Esophagus (tissue), 2 donors: ENCODE measurements around the gene SLC4A8. TPM values are rescaled to one million over a fixed set of nuclear protein-coding genes. Genes with fewer than 3 reads are reported as not detected.

Experiments used
- H3K27ac ChIP-seq, 2 donors: one replicate each; pipeline ENCODE4 v1.5.1; 2013; ENCODE audit warnings: low read depth in 2 of 2, mild to moderate bottlenecking in 2 of 2, inconsistent platforms in 1 of 2, low read length in 1 of 2, moderate library complexity in 1 of 2
- H3K27me3 ChIP-seq, 2 donors: one replicate each; pipeline ENCODE4 v1.6.1; 2013; ENCODE audit warnings: low read length in 2 of 2, control low read depth in 1 of 2, mild to moderate bottlenecking in 1 of 2; ENCODE audit not compliant: insufficient read depth in 2 of 2, control insufficient read depth in 1 of 2
- H3K36me3 ChIP-seq, 2 donors: one replicate each; pipeline ENCODE4 v1.6.1; 2013; ENCODE audit warnings: low read length in 1 of 2; ENCODE audit not compliant: control insufficient read depth in 2 of 2, insufficient read depth in 2 of 2
- H3K4me1 ChIP-seq, 2 donors: one replicate each; pipeline ENCODE4 v1.6.1; 2013; ENCODE audit warnings: low read length in 1 of 2; ENCODE audit not compliant: control insufficient read depth in 2 of 2, insufficient read depth in 2 of 2
- H3K4me3 ChIP-seq, 2 donors: one replicate each; pipeline ENCODE4 v1.5.1; 2013; ENCODE audit warnings: low read length in 2 of 2, mild to moderate bottlenecking in 2 of 2, low read depth in 1 of 2, moderate library complexity in 1 of 2
- H3K9me3 ChIP-seq, 2 donors: one replicate each; pipeline ENCODE4 v1.6.1; 2013; ENCODE audit warnings: mild to moderate bottlenecking in 2 of 2, low read depth in 1 of 2, low read length in 1 of 2, moderate library complexity in 1 of 2; ENCODE audit not compliant: control insufficient read depth in 2 of 2, insufficient read depth in 1 of 2
- WGBS, 2 donors: extraction: QIAGEN DNeasy Blood & Tissue Kit; methylation state at CpG; one replicate each; pipeline ENCODE4 v1.1.7; 2013; 5-methylcytosine and 5-hydroxymethylcytosine counted together
- polyA plus RNA-seq, 2 donors: library from polyadenylated mRNA; stranded (reverse); fragments of 200-250 nt; gene quantifications; one replicate each; pipeline ENCODE4 v1.2.3, GENCODE V29; 2013
- donor health status: healthy with polysubstance abuse.
- donor health status: Bipolar disorder and iron deficiency.

Gene SLC4A8
- polyA plus RNA-seq, 2 donors: 0.04 to 0.05 TPM

- Histone ChIP-seq H3K4me1 (no peaks in the 10 kb centered on the region), H3K4me3 (no peak overlapping the region), H3K9me3 (peaks cover 0 to 2% of the 10 kb centered on the region in 2 donors), H3K27ac (no peak overlapping the region), H3K36me3 (no peaks in the 10 kb centered on the region), H3K27me3 (no peaks in the 10 kb centered on the region)
- 76 to 82% methylated on average over 6 of the region's 6 CpGs for WGBS, 2 donors
Measured at GRCh38 chr12:51524386-51524901, 99.8 kb downstream of the SLC4A8 start.

- H3K27ac ChIP-seq: no peak overlapping the region
- H3K4me3 ChIP-seq: no peak overlapping the region
- H3K4me1 ChIP-seq: no peaks in the 10 kb centered on the region
- H3K36me3 ChIP-seq: no peaks in the 10 kb centered on the region
- peaks cover 0 to 2% of the 10 kb centered on the region in 2 donors for H3K9me3 ChIP-seq
- no peaks in the 10 kb centered on the region for H3K27me3 ChIP-seq
- 93 to 96% methylated on average over 11 of the region's 11 CpGs for WGBS, 2 donors
Measured at GRCh38 chr12:51525518-51525917, 100.9 kb downstream of the SLC4A8 start.

- Histone ChIP-seq H3K4me1 (peaks cover 0 to 3% of the 10 kb centered on the region in 2 donors), H3K27ac (no peak overlapping the region)
- 85 to 88% methylated on average over 3 of the region's 3 CpGs for WGBS, 2 donors
Measured at GRCh38 chr12:51527966-51528365, 103.3 kb downstream of the SLC4A8 start.

GRCh38 chr12:51528852-51529650 is 104.4 kb downstream of the SLC4A8 start:
- Histone ChIP-seq H3K9me3 (no peaks in the 10 kb centered on the region), H3K27ac (no peak overlapping the region), H3K36me3 (no peaks in the 10 kb centered on the region), H3K27me3 (no peaks in the 10 kb centered on the region), H3K4me1 (peaks cover 0 to 3% of the 10 kb centered on the region in 2 donors), H3K4me3 (no peak overlapping the region)
- WGBS, 2 donors: 88 to 89% methylated on average over 6 of the region's 6 CpGs

More at GRCh38 chr12:51527966-51528365, 103.3 kb downstream of the SLC4A8 start:
- Histone ChIP-seq H3K4me3 (no peak overlapping the region), H3K27me3 (no peaks in the 10 kb centered on the region), H3K36me3 (no peaks in the 10 kb centered on the region), H3K9me3 (no peaks in the 10 kb centered on the region)

- Histone ChIP-seq H3K36me3 (no peaks in the 10 kb centered on the region), H3K4me1 (peaks cover 0 to 3% of the 10 kb centered on the region in 2 donors), H3K9me3 (no peaks in the 10 kb centered on the region), H3K27ac (no peak overlapping the region), H3K27me3 (no peaks in the 10 kb centered on the region), H3K4me3 (no peak overlapping the region)
- WGBS, 2 donors: 80 to 87% methylated on average over 3 of the region's 3 CpGs
Measured at GRCh38 chr12:51529651-51529970, 105.0 kb downstream of the SLC4A8 start.

GRCh38 chr12:51530208-51530607 is 105.6 kb downstream of the SLC4A8 start:
- Histone ChIP-seq H3K27ac (no peak overlapping the region), H3K4me3 (no peak overlapping the region), H3K27me3 (no peaks in the 10 kb centered on the region), H3K9me3 (no peaks in the 10 kb centered on the region), H3K36me3 (no peaks in the 10 kb centered on the region), H3K4me1 (peaks cover 0 to 3% of the 10 kb centered on the region in 2 donors)
- WGBS, 2 donors: 90% methylated on average over 4 of the region's 4 CpGs

- 53 to 56% methylated on average over 11 of the region's 11 CpGs for WGBS, 2 donors
- H3K4me3 ChIP-seq: no peak overlapping the region
- no peaks in the 10 kb centered on the region for H3K27me3 ChIP-seq
- H3K9me3 ChIP-seq: no peaks in the 10 kb centered on the region
- H3K36me3 ChIP-seq: no peaks in the 10 kb centered on the region
- H3K27ac ChIP-seq: no peak overlapping the region
- peaks cover 0 to 3% of the 10 kb centered on the region in 2 donors for H3K4me1 ChIP-seq
Measured at GRCh38 chr12:51531284-51531977, 106.8 kb downstream of the SLC4A8 start.

GRCh38 chr12:51531978-51532497 is 107.4 kb downstream of the SLC4A8 start:
- Histone ChIP-seq H3K27me3 (no peaks in the 10 kb centered on the region), H3K9me3 (no peaks in the 10 kb centered on the region), H3K27ac (no peak overlapping the region), H3K4me3 (no peak overlapping the region), H3K4me1 (peaks cover 0 to 3% of the 10 kb centered on the region in 2 donors), H3K36me3 (no peaks in the 10 kb centered on the region)
- 3 to 5% methylated on average over 11 of the region's 11 CpGs for WGBS, 2 donors

GRCh38 chr12:51533799-51534198 is 109.2 kb downstream of the SLC4A8 start:
- 30 to 36% methylated on average over 1 of the region's 1 CpG for WGBS, 2 donors
- Histone ChIP-seq H3K4me3 (no peak overlapping the region), H3K4me1 (peaks cover 0 to 3% of the 10 kb centered on the region in 2 donors), H3K36me3 (no peaks in the 10 kb centered on the region), H3K27me3 (no peaks in the 10 kb centered on the region), H3K9me3 (no peaks in the 10 kb centered on the region), H3K27ac (no peak overlapping the region)
